ENCODE results near the gene RNF123.
A peak's percentile ranks its signal among the peaks of the same experiment; 100 is the strongest.
"Not testable (repeated sequence)": the region's sequence is repeated elsewhere in the genome, so short reads cannot be mapped to it uniquely, and the experiment has no call there.

Gene RNF123

DNA sequence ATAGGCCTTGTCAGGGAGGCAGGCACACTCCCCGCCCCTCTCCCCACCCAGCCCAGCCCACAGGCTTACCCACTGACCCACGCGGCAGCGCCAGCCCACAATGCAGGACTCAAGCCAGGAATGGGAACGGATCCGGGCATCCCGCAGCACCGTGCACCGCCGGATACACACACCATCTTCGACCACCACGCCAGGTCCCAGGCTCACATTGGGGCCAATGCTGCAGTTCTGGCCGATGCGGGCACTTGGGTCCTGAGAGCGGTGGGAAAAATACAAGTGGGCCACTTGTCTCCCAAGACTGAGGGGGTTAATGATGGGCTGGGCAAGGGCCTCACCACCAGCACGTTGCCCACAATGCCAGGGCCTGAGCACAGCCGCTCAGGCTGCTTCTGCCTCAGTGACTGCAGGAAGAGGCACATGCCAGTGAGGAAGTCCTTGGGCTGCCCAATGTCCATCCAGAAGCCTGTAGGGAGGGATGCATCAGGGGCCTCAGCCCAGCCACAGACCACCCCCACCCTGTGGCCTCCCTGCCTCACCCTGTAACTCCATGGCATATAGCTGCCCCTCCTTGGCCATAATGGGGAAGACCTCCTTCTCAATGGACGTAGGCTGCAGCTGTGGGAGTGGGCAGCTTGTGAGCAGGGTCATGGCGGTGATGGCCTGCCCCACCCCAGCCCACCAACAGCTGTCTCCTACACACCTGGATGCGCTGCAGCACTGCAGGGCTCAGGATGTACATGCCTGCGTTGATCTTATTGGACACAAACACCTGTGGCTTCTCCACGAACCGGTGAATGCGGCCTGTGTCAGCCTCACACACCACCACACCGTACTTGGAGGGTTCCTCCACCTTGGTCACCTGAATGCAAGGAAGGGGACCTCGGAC, 32.8 kb downstream of the RNF123 start:
- no peak for DNase-seq

DNA sequence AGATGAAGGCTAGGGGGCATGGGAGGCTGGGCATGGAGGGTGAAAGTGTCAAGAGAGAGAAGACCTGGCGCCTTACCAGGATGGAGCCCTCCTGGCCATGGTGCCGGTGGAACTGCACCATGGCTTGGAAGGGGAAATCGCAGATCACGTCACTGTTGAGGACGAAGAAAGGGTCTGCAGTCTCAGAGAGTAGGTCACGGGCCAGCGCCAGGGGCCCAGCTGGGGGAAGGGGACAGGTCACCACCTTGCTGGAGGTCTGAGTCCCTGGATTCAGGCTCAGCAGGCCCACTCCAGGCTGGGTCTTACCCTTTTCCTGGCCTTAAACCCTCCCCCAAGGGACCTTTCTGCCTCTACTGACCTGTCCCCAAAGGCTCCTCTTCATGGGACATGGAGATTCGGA, 33.5 kb downstream of the RNF123 start:
- no peak for DNase-seq

DNA sequence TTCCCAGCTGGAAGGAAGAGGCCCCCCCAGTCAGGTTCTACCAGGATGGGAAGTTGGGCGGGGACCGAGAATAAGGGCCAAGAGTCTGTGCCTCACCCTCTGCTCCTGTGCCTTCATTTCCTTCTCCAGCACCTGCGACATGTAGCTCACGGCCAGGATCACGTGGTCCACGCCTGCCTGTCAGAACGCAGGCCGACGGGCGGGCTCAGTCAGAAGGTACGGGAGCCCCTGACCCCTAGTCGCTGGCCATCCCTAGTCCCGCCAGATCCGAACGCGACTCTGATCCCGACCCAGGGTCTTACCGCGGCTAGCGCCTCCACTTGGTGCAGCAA, 33.9 kb downstream of the RNF123 start:
- DNase-seq = peak; percentile 38

DNA sequence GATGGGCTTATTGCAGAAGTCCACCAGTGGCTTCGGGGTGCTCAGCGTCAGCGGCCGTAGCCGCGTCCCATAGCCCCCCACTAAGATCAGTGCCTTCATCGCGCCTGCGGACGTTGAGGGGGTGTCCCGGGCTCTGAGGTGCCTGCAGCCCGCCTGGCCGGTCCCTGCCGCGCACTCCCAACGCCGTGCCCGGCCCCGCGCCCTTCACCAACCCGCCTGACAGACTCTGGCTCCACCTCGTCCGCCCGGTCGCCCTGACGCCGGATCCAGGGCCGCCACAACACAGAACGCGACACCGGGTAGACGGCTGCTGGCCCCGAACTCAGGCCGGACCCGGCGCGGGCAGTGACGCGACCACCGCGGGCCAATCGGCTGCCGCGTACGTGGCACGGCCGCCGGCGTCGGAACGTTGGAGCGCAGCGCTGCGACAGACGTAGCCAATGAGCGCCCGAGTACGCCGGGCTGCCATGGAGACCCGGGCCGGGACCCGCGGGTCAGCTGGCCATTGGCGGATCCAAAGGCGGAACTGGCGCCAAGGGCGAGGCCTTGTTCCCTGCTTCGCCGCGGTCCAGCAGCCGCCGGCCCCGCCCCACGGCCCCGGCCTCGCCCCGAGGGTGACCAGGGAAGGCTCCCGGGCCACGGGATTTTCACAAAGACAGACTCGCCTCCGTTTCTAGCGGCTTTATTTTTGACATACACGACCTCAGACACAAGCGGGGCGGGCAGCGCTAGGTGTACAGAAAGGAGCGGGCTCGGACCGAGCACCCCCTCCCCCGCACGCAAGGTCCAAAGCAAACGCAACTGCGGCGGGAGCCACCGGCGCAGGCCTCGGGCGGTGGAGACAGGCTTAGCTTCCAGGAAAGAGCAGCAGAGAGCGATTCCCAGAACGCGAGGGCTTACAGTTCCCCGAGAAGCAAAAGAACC, 34.5 kb downstream of the RNF123 start, which contains the start of gene GMPPB:
TSS of gene GMPPB (minus strand) at position 324 of the 924 bp plus-strand sequence. CDS start at position 99, 225 bp downstream.
- peak; percentile 88 for DNase-seq

DNA sequence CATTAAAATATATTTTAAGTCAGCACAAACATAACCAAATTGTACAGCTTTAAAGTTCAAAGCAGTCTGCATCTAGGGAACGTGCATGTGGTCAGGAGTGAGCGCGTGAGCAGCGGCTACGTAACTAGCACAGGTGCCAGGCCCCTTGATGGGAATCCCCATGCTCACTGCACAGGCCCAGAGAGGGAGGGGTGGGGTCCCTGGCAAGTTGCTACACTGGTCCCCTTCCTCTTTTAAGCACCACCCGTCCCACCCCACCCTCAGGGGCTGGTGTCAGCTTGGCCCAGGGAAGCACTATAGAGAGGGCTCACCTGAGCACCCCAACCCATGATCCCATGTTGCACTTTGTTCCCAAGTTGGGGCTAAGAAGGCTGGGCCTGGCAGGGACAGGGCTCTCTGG, 35.2 kb downstream of the RNF123 start:
- DNase-seq = no peak

DNA sequence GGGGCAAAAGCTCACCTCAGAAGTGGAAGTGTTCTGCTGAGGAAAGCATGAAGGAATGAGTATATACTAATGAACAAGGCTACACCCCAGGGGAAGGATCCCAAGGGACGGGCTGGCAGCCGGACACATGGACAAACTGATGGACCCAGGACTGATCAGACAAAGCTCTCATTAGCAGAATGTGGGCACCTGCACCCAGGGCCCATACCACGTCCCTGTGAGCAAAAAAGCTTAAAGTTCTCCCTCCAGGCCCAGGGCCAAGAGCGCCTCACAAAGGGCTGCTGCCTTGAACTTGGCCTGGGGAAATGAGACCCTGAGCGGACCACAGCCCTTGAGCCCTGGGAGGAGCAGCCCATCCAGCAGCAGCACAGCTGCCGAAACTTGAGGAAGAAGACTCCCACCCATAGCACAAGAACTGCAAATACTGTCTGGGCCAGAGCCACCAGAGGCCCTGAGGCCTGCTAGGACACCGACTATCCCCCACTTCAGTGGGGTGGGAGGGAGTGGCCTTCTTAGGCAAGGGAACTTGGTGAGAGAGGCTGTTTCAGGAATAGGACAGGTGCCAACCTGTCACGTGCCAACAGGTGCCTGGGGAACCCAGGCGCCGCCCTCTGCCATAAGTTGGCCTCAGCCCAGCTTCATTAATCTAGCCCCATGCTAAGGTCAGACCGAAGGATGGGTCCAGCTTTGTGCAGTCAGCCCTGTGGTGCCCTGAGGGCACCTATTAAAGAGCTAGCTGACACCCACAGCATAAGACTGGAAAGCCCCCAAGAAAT, 36.7 kb downstream of the RNF123 start:
- DNase-seq = no peak

DNA sequence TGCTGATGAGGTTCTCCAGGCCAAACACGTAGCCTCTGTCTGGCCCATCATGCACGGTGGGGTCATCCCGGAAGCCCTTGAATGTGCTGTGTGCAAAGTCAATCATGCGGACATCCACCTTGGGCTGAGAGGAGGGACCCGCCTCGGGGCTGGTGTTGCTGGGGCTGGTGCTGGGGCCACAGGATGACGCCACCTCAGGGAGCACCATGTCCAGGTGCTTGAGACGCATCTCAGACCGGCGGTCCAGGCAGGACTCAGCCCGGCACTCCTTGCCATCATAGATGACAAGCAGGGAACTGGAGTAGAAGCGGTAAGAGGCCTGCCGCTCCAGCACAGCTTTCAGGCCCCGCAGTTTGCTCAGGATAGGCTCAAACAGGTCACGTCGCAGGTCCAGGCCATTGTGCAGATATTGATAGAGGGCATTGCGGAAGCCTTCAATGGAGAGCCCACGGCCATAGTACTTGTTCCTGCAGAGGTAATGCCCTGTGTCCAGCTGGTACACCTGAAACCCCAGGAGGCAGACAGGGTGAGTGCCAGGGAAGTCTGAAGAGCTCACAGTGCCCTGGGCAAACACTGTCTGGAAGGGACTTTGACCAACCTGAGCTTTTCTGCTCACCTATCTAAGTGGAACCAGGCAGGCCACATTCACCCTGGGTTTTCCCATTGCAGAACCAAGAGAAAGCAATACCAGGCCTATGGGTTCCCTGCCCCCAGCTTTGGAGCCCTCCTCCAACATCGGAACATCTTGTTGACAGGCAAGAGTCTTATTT, 38.0 kb downstream of the RNF123 start:
- DNase-seq = no peak

DNA sequence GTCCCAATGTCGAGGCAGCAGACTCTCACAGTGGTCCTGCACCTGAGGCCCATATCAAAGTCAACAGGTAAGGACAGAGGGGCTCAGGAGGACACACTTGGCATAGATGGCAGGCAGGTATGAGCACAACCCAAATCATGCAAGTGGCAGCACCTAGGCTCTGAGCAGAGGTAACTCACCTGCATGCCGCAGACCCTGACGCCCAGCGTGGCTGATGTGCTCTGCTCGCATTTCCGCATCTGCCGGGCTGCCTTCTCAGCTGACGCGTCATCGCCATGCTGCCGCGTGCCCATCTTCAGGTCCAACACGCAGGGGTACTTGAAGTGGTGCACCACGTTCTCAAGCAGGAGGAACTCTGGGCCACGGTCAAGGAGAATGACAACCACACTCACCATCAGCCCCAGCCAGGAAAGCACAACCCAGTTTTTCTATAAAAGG, 38.6 kb downstream of the RNF123 start:
- no peak for DNase-seq

DNA sequence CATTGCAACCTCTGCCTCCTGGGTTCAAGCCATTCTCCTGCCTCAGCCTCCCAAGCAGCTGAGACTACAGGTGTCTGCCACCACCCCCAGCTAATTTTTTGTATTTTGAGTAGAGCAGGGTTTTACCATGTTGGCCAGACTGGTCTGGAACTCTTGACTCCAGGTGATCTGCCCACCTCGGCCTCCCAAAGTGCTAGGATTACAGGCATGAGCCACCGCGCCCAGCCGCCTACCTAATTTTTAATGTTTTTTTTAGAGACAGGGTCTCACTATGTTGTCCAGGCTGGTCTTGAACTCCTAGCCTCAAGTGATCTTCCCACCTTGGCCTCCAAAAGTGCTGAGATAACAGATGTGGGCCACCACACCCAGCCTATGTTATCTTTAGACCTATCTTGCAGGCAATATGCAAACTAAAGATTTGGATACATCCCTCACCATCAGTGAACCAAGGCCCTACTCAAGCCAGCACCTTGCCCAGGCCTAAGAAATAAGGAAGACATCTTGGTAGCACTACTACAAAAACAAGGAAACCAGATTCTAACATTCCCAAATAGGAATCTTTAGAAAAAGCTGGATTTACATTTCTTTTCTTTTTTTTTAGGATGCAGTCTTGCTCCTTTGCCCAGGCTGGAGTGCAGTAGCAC, 40.7 kb downstream of the RNF123 start:
- DNase-seq = no peak

DNA sequence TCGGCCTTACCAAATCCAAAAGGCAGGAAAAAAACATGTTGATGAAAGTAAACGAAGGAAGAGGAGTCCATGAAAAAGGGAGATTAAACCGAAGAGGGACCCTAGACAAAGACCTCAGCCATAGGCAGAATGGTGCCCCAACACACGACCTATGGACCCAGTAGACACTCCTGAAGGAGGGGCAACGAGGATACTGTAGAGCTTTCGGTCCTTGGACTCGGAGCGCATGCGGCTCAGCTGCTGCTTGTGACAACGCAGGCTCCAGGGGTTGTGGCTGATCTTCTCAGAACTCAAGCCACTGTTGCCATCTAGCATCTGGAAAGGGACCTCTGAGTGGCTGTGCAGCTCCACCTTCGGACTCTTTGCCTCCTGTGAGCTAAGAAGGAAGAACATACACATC, 43.2 kb downstream of the RNF123 start:
- DNase-seq = no peak

DNA sequence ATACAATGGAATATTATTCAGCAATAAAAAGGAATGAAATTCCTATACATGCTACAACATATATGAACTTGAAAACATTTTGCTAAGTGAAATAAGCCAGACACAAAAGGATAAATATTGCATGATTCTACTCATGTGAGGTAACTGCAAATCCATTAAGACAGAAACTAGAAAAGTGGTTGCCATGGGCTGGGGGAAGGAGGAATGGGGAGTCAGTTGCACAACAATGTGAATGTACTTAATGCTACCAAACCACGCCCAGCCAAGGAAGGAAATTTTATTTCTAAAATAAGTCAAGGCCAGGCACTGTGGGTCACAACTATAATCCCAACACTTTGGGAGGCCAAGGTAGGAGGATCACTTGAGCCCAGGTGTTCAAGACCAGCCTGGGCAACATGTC, 44.2 kb downstream of the RNF123 start:
- DNase-seq = no peak

DNA sequence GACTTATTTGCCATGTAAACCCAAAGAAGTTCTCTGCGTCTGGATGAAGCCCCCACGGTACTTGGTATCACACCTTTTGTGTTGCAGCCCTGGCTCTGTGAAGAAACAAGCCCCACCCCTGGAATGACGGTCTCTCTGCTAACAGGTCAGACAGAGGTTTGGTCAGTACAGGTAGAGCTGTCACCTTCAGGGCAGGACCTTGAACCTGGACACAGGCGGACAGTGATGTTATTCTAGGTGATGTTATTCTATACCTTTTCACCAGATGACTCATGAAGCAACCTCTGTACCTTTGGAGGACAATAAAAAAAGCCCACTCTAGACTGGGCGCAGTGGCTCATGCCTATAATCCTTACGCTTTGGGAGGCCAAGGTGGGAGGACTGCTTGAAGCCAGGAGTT, 45.4 kb downstream of the RNF123 start:
- no peak for DNase-seq

DNA sequence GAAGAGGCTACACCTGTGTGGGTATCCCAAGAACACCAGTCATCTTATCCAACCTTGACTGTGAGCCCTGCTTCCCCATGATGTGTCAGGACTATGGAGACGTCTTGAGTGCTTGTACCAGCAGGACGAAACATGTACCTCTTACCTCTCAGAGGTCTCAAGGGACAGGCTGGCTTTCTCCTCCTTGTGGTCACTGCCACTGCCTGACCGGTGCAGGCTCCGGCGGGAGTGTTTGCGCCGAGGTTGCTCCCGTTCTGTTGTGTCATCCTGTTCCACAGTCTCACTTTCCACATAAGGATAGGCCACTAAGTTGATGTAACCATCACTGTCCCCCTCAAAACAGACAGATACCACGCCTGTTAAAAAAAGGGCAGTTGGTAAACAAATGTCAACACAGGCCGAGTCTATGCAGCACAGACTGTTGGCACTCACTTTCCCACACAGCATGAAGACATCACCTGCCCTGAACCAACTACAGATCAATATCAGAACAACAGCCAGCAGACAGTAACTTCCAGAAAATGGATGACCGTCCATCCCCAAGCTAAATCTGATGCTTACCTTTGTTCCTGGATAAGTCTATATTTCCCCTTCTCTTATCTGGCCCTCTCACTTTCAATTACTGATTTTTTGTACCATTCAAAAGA, 48.8 kb downstream of the RNF123 start:
- DNase-seq = no peak

DNA sequence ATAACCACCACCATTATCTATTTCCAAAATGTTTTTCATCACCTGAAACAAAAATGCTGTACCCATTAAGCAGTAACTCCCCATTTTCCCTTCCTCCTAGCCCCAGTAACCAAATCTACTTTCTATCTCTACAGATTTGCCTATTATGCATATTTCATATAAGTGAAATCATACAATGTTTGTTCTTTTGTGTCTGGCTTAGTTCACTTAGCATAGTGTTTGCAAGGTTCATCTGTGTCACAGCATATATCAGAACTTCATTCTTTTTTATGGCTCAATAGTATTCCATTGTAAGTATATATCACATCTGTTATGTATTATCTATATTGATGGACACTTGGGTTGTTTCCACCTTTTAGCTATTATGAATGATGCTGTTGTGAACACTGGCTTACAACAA, 51.1 kb downstream of the RNF123 start:
- no peak for DNase-seq

DNA sequence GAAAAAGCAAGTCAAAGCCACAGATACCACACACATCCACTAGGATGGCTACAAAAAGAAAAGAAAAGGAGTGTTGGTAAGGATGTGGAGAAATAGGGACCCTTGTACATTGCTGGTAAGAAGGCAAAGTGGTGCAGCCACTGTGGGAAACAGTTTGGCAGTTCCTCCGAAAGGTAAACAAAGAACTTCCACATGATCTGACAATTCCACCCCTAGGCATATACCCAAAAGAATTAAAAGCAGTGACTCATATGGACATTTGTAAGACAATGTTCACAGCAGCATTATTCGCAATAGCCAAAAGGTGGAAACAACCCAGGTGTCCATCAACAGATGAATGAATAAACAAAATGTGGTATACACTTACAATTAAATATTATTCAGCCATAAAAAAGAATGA, 56.6 kb downstream of the RNF123 start:
- DNase-seq = no peak

DNA sequence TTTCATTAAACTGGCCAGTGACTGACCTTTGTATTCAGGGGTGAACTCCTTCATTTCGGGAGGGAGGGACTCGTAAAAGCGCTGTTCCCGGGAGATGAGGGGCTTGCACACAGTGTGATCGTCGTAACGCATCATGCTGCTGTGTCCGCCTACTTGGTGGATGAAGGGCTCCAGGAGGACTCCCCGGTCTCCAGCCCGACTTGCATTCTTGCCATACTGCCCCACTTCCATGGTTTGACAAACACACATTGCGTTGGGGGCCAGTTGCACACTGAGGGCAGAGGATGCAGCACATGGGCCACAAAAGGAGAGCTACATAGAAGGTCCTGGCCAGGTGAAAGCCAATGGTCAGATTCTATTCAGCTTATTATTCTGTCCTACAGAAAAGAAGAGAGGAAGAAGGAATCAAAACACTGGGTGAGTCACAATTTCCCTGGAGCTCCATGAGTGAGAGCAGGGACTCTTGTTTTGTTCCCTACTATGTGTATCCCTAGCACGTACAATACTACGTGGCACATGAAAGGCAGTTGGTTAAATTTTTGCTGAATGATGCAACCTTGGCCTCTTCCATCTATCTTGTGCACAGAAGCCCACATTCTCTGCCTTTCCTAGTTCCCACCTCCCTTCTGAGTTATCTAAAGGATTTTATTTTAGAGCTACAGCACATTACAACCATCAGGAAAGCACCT, 58.6 kb downstream of the RNF123 start:
- DNase-seq = no peak

DNA sequence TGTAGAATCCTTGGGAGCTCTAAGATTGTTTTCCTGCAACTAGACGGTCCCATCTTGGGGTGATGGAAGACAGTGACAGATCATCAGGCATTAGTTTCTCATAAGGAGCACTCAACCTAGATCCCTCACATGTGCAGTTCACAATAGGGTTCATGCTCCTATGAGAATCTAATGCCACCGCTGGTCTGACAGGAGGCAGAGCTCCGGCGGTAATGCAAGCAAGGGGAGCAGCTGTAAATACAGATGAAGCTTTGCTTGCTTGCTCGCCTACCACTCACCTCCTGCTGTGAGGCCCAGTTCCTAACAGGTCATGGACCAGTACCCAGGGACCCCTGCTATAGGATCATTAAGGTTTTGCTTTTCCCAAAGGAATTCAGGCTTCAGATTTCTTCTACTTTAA, 59.5 kb downstream of the RNF123 start:
- DNase-seq = not testable (repeated sequence)

DNA sequence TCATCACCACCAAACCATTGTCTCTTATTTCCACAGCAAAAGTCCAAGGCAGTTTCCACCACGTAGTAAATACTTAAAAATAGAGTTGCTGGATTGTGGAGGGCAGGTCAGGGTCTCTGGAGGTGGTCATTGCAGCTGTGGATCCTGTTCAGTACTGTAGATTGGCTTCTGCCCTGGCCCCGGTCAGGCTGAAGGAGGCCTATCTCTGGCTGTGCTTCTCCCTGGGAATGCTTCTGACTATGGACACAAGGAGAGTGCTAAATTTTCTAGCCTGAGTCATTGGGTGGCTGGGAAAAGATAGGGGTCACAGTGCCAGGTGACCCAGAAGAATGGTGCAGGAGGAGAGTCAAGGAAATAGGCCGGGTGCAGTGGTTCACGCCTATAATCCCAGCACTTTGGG, 60.7 kb downstream of the RNF123 start:
- no peak for DNase-seq

DNA sequence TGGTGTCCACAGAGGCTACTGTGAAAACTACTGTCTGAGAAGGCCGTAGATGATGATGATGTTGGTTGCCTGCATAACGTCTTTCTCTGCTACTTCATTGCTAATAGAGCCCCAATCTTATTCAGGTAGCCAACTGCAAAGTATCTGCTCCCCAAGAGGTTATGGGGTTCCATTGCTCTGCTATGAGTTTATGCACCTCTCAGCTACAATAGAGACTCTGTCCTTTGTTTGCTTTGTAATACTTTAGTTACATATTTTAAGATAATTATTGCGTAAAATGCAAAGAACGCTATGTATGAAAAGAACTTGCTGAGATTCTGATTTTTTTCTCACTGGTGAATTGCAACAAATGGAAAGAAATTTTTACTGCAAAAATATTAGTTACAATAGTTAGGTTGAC, 62.1 kb downstream of the RNF123 start:
- no peak for DNase-seq

DNA sequence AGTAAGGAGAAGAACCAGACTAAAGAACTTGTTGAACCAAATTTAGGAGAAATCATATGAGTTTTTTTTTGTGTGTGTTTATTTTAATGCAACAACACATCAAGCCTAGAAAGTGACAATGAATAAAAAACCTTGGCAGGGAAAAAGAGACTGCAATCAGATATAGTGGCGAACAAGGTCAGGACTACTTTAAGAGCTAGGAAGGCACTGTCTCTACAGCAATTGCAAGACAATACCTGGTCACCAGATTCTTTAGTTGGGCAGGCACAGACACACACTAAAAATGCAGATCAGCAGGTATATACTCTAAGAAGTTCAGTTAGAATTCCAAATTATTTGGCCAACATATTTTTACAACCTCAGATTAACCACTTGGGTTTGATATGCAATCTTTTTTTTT, 65.2 kb downstream of the RNF123 start:
- no peak for DNase-seq

DNA sequence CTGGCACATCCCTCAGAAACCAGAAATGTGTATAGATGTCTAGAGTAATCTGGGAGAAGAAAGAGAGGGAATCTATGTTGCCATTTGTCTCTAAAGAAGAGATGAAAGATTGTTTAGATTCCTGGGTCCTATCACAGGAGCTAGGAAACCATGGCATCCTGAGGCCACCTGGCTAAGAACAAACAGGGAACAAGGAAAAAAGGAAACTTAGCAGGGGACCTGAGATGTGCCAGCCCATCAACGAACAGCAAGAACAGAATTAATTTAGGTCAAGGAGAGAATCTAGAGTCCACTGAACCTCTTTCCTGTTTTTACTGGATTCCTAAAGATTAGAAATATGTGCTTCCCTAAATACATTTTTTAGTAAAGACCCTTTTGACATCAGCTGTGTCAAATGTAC, 66.7 kb downstream of the RNF123 start:
- no peak for DNase-seq

Measured in activated gamma-delta T cell treated with Interleukin-2 at 50 U/mL for 16 hours (primary cell).